CD4-positive, alpha-beta T cell treated with Interleukin-6 for 4 hours (primary cell): ENCODE data around the gene HNRNPA1.
"Not testable (repeated sequence)": the region's sequence is repeated elsewhere in the genome, so short reads cannot be mapped to it uniquely, and the experiment has no call there.

Experiments used
- DNase-seq: peaks from one replicate; pipeline ENCODE4 v3.0.0-alpha.2; 2020; ENCODE audit warnings: mixed read lengths

The HNRNPA1 gene

DNA sequence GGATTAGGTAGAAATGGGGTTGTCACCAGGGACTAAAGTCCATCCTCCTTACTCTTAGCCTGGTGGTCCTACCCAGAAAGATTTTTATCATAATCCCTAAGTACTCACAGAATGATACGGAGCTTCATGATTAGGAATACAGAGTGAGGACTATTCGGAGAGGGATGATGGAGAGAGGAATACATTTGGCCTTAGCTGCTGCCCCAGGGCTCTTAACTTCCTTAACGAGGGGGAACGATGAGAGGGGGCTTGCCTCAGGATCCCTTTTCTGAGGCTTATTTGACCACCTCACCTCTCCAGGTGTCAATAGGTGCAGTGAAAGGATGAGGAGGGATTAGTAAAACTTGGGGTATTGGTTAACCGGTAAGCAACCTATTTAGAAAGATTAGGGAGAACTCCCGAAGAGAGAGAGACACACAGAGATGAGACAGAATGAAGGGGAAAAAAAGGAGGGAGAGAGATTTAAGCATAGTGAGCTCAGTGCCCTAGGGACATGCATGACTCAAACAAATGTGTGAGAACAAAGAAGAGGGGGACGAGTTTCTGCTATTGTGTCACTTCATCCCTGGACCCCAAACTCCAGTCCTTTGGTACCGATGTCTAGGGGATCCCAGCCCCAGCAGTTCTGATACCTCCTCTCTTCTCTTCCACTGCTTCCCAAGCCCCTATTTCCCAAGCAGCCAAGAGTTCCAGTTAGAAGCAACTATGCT is 19.1 kb downstream of the HNRNPA1 start:
- DNase-seq = no peak

DNA sequence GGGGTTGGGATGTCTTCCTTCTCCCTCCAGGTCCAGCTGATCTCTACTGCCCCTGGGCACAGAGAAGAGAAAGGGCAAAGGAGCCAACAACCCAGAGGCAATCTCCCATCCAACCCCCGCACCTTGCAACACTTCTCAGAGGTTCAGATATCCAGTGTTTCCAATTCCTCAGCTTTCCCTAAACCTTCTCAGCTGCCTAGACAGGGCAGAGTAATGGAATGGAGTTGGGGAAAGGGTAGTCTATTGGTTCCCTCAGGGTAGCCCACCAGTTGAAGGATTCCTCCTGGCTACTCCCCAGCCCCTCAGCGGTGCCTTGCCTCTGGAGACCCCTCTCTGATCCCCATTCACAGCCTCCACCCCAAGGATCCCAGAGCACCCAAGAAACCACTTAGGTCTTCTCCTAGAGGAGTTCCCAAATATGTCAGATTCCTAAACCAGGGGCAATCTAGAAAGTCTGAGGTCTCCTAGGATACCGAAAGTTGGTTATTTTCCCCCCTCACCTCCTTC is 19.8 kb downstream of the HNRNPA1 start:
- DNase-seq = no peak

DNA sequence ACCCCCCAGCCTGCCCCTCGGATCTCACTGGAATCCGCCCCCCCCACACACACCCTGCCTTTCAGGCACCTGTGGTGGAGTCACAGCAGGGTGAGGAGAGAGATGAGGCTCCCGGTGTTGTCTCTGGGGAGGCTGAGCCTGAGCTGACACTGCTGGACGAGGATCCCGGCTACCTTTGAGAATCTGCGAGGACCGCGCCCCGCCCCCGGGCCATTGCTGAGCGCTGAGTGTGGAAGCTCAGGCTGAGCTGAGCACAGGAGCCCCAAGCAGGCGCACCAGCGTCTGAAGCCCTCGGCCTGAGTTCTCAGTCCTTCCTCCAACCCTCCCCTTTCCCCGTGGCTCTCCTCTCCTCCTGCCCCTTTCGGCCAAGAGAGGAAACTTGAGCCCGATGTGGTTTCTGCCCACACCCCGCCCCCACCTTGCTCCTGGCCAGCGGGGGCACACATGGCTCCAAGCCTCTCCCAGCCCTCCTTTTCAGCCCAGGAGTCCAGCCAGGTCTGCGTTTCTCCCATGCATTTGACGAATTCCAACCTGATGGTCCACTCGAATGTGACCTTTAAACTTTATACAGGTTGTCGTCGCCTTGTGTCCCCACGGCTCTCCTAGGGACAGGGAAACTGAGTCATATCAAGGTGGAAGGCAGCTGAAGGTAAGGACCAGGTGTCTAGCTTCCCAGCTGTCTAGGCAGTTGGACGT is 20.4 kb downstream of the HNRNPA1 start, which contains the start of gene NFE2:
Gene NFE2, minus strand, starts transcription at position 284 of the 696 bp plus-strand sequence. CDS start 5,767 bp downstream, outside the sequence.
- peak; percentile 48 for DNase-seq

DNA sequence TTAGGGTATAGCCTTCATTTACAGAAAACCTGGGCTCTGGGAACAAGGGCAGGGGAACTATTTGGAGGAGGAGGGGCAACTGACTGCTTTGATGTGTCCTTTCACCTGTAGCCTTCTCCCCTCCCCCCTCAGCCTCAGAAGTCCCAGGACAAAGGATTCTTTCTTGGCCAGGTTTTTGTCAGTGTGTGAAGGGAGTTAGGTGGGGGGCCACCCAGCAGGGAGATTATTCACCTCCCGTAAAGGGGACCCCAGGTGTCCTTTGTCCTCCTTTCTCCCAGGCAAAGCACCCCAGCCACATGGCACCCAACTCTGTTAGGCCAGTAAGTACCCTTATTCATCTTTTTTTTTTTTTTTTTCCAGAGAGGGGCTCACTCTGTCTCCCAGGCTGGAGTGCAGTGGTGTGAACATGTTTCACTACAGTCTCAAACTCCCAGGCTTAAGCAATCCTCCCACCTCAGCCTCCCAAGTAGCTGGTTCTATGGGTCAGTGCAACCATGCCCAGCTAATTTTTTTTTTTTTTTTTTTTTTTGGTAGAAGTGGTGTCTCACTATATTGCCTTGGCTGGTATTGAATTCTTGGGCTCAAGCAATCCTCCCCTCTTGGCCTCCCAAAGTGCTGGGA is 21.0 kb downstream of the HNRNPA1 start:
- no peak for DNase-seq

DNA sequence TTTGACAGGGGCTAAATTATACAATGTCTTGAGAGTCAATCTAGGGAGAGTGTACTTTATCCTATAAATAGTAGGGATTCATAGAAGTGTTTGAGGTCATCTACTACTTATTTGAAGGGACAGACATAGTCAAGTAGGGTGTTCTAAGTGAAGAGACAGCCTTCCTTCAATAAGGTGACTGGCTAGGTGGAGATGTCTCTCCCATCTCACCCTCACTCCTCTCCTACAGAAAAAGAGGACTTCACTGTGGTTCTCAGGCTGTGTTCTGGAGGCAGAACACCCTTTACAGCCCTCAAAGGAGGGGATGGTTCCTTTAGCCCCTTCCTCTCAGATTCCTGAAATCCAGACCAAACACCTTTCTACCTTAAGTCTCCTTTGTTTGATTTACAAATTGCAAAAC is 23.1 kb downstream of the HNRNPA1 start:
- DNase-seq = no peak

DNA sequence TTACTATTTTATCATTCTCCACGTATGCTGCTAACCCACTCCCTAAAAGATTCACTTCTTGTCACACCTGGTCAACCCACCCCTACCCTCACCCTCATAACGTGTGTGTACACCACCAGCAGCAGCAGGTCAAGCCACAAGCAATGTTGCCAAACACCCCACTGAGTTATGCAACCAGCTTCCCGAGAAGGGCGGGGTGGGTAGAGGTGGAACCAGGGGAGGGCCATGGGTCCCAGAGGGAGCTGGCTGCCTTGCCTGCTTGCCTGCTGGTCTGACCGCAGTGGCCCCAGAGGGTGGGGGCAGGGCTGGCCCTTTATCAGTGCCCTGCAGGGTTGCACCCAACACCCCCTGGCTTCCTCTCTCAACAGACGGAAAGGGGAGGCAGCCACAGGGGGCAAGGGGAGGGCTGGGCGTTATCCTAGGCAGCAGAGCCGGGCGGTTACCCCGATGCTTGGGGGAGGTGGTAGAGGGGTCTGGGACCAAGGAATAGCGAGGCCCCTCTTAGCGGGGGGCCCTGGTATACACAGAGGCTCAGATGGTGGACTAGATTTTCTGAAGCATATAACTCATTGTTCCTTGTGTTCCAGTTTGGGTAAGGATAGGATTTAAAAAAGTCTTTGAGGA is 23.8 kb downstream of the HNRNPA1 start:
- peak; percentile 29 for DNase-seq

DNA sequence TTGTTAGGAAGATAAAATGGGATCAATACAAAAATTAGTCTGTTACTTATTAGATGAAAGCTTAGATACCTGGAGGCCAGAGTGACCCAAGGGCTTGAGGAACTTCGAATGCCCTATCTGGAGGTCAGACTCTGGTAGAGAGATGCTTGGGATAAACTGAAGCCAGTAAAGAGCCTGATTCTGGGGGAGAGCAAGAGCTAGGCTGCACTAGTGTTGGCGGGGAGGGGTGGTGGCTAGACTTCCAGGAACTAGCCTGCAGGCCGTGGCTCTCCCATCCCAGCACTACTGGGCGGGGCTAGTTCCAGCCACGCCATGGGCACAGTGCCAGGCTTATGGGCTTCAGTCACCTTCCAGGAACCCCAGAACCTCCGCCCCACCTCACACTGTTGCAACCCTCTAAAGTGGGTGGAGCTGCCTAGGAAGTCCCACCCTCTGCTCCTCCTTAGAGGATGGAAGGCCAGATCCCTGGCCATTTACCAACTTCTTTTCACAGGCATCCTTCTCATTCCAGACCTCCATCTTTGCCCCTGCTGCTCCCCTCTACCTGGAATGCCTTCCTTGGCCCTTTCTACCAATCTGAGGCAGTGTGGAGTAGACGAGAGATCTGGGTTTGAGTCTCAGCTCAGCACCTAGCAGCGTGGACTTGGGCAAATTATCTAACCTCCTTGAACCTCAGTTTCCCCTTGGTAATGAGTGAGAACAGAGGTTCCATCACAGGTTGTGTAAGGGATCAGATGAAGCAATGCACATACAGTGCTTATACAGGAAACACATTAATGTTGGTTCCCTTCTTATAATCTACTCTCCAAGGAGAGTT is 26.6 kb downstream of the HNRNPA1 start:
- peak; percentile 40 for DNase-seq

DNA sequence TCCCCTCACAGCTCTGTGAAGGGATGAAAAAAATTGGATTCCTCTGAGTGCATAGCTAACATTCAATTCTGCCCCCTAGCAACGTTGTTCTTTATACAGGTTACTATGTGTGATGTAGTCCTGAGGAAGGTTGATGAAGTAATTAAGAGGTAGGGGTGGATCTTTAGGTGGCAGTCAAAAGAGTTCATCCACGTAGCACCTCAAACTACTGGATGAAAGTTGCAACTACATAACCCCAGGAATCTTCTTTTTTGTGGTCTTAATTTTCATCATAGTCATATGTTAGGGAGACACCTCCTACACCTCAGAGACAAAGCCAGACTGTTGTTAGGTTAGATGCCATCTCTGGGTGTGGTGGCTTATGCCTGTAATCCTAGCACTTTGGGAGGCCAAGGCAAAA is 30.5 kb downstream of the HNRNPA1 start:
- no peak for DNase-seq

DNA sequence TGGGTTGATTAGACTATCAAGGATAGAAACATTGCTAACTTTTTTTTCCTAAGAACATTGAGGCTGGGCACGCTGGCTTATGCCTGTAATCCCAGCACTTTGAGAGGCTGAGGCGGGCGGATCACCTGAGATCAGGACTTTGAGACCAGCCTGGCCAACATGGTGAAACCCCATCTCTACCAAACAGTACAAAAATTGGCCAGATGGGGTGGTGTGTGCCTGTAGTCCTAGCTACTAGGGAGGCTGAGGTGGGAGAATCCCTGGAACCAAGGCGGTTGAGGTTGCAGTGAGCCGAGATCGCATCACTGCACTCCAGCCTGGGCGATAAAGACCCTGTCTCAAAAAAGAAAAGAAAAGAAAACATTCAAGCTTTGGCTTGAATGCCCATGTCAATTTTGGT is 31.8 kb downstream of the HNRNPA1 start:
- not testable (repeated sequence) for DNase-seq

DNA sequence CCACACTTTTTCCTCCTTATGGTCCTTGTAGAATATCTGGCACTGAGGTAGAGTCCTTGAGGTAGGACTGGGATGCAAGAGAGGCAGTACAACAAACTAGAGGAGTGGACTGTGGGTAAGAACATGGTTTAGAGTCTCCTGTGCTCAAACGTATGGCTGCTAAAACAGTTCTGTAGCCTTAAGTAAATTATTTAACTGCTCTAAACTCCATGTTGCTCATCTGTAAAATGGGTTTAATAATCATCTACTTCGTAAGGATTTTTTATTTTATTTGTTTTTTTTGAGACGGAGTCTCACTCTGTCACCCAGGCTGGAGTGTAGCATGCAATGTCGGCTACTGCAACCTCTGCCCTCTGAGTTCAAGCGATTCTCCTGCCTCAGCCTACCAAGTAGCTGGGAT is 40.8 kb downstream of the HNRNPA1 start:
- no peak for DNase-seq

DNA sequence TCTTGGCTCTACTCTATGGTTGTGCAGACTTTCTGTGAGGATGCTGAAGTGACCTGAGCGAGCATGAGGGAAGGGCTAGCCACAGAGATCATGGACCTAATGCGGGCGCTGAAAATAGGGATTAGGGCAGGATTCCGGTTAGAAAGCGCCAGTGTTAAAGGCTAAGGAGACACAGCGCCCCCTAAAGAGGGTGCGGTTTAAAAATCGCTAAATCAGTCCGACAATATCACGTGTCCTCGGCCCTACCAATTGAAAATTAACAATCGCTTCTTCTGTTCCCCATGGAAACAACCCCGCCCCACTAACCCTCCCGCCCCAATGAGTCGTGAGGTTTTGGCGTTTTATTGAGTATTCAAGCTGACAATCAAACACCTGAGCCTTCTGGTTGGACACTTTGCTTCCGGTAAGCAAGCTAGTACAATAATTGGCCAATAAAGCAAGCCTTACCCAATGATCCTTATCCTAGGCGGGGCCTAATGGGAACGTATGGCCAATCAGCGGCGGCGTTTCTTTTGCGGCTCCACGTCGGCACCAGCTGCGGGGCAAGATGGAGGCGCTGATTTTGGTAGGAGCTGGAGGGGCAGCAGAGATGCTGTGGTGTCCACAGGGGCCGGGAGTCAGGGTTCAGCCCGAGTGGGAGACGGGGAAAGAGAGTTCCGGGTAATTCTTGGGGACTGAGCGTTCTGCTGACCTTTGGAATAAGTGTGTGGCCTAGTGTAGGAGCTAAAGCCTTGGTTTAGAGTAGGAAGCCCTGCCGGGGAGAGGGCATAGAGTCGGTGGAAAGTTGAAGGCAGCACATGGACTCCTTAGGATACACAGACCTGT is 44.3 kb downstream of the HNRNPA1 start, which contains the start of gene COPZ1:
Gene COPZ1, plus strand, starts transcription at position 515 of the 825 bp plus-strand sequence. Its CDS starts 33 bp downstream, at position 548.
- DNase-seq = peak; percentile 95

DNA sequence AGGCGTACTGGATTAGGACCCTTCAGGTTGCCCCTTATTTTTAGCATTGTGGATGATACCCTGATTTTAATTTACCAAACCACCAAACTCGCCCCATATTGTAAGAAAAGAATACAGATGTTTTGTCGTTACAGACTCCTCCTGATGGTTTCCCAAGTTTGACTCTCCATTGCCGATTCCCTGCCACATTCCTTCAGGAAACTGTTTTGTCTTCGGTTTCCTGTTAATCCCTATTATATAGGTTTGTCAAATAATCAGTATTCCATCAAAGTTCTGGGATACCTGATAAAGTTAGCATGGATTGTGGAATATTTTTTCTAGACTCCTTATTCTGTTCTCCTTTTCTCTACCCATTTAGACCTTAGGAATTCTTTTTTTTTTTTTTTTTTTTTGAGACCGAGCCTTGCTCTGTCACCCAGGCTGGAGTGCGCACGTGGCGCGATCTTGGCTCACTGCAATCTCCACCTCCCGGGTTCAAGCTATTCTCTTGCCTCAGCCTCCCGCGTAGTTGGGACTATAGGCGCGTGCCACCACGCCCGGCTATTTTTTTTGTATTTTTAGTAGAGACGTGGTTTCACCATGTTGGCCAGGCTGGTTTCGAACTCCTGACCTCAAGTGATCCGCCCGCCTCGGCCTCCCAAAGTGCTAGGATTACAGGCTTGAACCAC is 45.0 kb downstream of the HNRNPA1 start:
- not testable (repeated sequence) for DNase-seq

DNA sequence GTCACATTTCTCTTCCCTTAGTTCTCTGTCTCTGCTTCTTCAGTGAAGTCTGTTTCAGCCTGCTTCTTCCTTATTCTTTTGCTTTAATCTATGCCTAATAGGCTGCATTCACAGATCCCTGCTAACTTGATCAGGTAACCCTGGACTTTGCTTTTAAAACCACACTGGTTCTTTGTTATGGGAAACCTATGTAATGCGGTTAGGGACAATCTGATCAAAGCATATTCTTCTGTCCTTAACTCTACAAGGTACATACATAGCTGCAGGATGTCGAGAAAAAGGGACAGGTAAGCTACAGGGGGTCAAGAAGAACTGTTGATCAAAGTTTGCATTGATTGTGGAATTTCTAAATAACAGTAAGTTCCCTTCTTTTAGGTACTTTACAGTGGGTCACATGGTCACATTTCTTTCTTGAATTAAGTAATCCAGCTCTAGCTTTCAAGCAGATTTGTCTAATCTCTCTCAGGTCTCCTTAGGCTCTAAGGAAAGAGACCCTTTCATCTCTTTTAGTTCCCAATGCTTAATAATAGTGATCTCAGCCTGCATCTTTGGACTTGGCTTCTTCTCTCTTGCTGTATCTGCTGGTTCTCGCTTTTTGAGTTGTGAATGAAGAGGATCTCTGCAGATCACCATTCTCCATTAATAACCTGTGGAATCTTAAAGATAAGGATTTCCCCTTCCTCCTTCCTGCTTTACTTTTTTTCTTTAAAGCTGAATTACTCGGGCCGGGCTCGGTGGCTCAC is 48.2 kb downstream of the HNRNPA1 start:
- no peak for DNase-seq

DNA sequence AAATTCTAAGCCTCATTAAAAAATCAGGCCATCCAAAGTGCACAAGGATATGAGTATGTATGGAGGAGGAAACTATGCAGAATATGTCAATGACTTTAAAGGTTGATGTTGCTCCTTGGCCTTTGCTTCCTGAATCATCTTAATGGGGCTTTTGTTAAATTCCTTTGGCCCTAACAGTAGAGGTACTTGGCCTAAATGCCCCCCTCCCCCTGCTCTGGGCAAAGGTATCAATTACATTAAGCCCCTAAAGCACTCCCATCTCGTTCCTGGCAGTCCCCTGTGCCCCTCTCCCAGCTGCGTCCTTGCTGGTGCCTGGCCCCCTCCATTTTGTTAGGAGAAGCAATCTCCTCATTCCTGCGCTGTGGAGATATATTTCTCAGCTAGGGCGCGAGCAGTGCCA is 49.2 kb downstream of the HNRNPA1 start:
- DNase-seq = no peak

DNA sequence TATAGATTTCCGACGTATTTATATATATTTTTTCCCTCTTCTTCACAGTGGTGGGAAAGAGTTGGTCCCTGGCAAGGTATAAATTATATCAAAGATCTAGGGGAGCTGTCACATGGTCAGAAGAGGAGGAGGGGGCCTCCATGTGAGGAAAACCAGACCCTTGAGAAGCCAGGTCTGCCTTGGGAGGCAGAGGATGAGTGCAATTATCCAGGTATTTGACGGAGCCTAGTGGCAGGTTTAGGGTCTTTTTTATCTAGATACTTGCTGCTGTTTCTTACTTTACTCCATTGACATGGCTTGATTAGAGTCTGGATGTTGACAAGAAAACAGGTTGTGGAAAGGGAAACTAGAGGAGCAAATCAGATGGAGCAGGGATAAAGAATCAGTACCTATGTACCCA is 49.9 kb downstream of the HNRNPA1 start:
- no peak for DNase-seq

DNA sequence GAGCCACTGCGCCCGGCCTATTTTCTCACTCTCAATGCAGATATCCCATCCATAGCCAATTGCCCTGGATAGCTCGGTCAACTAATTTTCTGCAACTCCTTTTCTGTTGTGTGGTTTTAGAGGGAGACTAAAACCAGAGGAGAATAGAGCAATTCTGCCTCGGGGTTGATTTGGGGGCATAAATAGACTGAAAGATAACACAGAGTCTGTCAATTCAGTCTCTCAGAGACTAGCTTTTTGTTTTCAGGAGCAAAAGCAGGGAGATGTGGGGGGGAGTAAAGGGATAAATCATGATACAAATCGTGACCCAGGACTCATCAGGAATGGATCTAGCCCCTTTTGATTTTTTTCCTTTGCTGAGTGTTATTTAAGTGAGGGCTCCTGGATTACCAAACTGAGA is 50.9 kb downstream of the HNRNPA1 start:
- no peak for DNase-seq

DNA sequence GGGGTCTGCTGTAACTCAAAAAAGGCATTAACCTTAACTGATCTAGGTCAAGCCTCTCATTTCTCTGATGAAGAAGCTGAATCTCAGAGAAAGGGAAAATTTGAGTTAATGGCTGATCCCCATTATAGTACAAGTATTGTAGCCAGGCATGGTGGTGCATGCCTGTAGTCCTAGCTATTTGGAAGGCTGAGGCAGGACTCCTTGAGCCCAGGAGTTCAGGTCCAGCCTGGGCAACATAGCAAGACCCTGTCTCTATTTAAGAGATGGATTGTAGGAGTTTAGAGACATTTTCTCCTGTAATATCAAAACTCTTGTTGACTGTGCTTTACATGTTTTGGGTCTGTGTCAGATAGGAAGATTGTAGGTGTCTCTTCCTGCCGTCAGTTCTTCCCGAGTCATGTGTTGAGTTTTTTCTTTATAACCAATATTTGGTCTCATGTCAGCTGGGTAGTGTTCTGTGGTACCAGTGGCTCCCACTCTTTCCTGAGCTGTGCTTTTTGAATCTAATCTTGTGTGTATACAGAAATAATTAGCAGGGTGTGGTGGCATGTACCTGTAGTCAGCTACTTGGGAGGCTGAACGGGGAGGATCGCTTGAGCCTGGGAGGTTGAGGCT is 53.0 kb downstream of the HNRNPA1 start:
- DNase-seq = no peak
